Measurements from ENCODE around the gene RABAC1. TPM values are rescaled to one million over a fixed set of nuclear protein-coding genes. Genes with fewer than 3 reads are reported as not detected.

Gene RABAC1
- total and polyA plus RNA-seq, 9 of the 15 experiments (the other 6 are each of a cell fraction or from before 2014, with no cell fraction given), result 2.4 to 28.1 (median 9.3) TPM

DNA sequence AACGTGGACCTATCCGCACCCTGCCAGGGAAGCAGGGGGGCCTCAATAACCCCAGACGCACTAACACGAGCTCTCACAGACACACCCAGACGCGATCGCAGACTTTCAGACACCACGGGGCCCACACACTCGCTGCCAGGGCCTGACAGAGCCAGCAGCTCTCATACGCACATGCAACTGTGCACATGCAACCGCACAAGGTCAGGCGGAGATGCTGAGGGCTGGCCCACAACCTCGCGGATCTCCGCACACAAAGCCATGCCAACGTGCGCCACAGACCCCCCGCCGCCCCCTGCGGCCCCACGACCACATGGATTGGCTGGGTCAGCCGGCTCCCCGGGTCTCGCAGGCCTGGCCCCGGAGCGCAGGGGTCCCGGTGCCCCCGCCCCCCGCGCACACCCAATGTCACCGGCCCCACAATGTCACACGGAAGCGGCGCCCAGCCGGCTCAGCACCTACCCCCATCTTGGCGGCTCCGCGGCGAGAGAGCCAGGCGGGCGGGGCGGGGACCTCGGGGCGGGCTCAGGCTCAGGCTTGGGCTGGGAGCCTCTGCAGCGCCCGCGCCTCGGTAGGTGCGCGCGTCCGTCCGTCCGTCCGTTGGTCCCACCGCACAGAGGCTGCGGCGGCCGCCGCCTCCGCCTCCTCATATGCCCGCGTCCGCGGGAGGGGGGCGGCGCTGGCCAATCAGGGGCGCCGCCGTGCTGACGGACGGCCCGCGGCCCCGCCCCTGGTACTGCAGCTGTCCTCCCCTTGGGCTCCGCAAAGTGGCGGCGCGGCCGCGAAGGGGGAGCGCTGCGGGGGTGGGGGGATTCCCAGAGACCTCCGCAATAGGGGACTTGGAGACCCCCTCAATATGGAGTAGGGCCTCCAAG is 34.7 kb upstream of the RABAC1 start, which contains the start of gene ATP1A3 (continued):
- TF ChIP-seq, protein P1, sequence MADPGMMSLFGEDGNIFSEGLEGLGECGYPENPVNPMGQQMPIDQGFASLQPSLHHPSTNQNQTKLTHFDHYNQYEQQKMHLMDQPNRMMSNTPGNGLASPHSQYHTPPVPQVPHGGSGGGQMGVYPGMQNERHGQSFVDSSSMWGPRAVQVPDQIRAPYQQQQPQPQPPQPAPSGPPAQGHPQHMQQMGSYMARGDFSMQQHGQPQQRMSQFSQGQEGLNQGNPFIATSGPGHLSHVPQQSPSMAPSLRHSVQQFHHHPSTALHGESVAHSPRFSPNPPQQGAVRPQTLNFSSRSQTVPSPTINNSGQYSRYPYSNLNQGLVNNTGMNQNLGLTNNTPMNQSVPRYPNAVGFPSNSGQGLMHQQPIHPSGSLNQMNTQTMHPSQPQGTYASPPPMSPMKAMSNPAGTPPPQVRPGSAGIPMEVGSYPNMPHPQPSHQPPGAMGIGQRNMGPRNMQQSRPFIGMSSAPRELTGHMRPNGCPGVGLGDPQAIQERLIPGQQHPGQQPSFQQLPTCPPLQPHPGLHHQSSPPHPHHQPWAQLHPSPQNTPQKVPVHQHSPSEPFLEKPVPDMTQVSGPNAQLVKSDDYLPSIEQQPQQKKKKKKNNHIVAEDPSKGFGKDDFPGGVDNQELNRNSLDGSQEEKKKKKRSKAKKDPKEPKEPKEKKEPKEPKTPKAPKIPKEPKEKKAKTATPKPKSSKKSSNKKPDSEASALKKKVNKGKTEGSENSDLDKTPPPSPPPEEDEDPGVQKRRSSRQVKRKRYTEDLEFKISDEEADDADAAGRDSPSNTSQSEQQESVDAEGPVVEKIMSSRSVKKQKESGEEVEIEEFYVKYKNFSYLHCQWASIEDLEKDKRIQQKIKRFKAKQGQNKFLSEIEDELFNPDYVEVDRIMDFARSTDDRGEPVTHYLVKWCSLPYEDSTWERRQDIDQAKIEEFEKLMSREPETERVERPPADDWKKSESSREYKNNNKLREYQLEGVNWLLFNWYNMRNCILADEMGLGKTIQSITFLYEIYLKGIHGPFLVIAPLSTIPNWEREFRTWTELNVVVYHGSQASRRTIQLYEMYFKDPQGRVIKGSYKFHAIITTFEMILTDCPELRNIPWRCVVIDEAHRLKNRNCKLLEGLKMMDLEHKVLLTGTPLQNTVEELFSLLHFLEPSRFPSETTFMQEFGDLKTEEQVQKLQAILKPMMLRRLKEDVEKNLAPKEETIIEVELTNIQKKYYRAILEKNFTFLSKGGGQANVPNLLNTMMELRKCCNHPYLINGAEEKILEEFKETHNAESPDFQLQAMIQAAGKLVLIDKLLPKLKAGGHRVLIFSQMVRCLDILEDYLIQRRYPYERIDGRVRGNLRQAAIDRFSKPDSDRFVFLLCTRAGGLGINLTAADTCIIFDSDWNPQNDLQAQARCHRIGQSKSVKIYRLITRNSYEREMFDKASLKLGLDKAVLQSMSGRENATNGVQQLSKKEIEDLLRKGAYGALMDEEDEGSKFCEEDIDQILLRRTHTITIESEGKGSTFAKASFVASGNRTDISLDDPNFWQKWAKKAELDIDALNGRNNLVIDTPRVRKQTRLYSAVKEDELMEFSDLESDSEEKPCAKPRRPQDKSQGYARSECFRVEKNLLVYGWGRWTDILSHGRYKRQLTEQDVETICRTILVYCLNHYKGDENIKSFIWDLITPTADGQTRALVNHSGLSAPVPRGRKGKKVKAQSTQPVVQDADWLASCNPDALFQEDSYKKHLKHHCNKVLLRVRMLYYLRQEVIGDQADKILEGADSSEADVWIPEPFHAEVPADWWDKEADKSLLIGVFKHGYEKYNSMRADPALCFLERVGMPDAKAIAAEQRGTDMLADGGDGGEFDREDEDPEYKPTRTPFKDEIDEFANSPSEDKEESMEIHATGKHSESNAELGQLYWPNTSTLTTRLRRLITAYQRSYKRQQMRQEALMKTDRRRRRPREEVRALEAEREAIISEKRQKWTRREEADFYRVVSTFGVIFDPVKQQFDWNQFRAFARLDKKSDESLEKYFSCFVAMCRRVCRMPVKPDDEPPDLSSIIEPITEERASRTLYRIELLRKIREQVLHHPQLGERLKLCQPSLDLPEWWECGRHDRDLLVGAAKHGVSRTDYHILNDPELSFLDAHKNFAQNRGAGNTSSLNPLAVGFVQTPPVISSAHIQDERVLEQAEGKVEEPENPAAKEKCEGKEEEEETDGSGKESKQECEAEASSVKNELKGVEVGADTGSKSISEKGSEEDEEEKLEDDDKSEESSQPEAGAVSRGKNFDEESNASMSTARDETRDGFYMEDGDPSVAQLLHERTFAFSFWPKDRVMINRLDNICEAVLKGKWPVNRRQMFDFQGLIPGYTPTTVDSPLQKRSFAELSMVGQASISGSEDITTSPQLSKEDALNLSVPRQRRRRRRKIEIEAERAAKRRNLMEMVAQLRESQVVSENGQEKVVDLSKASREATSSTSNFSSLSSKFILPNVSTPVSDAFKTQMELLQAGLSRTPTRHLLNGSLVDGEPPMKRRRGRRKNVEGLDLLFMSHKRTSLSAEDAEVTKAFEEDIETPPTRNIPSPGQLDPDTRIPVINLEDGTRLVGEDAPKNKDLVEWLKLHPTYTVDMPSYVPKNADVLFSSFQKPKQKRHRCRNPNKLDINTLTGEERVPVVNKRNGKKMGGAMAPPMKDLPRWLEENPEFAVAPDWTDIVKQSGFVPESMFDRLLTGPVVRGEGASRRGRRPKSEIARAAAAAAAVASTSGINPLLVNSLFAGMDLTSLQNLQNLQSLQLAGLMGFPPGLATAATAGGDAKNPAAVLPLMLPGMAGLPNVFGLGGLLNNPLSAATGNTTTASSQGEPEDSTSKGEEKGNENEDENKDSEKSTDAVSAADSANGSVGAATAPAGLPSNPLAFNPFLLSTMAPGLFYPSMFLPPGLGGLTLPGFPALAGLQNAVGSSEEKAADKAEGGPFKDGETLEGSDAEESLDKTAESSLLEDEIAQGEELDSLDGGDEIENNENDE (IDR thresholded peaks at IDR 0.05; ENCODE audit: low read depth, low read length), result no peak
- TF ChIP-seq ZNF347 (CRISPR knock-in tag; IDR thresholded peaks at IDR 0.05; ENCODE audit: low read depth) (no peak), CBFB (CRISPR knock-in tag; IDR thresholded peaks at IDR 0.05) (no peak), CTBP1 (IDR thresholded peaks at IDR 0.05; ENCODE audit: borderline replicate concordance) (peak; percentile 42; the same call in 1 of the 2 replicates), ATF7 (IDR thresholded peaks at IDR 0.05) (no peak), CREM (IDR thresholded peaks at IDR 0.05; ENCODE audit: low read depth) (0 out of 2 replicates have a peak, but pooled peaks have one; percentile 9)
